Upper lobe of left lung (tissue), 6 donors: Measurements from ENCODE around the gene ITPKB. TPM values are rescaled to one million over a fixed set of nuclear protein-coding genes. Genes with fewer than 3 reads are reported as not detected.

Experiments
- ATAC-seq, 2 donors: fragments of 200-7000 bp; cut with Tn5 transposase; one replicate each; pipeline ENCODE4 v1.9.1; 2022; ENCODE audit warnings: mild to moderate bottlenecking in 2 of 2, moderate library complexity in 2 of 2; ENCODE audit not compliant: low FRiP score in 2 of 2
- DNase-seq, 2 donors: peaks; one replicate each; pipeline ENCODE4 v3.0.0-alpha.2; 2019 to 2020
- H3K27ac ChIP-seq, 4 donors: fragments of 200-600 bp; sonication (generic); one replicate each; pipeline ENCODE4 v1.5.1; 2016 to 2019
- H3K27me3 ChIP-seq, 4 donors: fragments of 200-600 bp; sonication (generic); one replicate each; pipeline ENCODE4 v1.5.1; 2017 to 2019
- H3K36me3 ChIP-seq, 4 donors: fragments of 200-600 bp; sonication (generic); one replicate each; pipeline ENCODE4 v1.5.1; 2016 to 2019
- H3K4me1 ChIP-seq, 4 donors: fragments of 200-600 bp; sonication (generic); one replicate each; pipeline ENCODE4 v1.5.1; 2018 to 2019
- H3K4me3 ChIP-seq, 4 donors: fragments of 200-600 bp; sonication (generic); one replicate each; pipeline ENCODE4 v1.5.1; 2017 to 2019; ENCODE audit warnings: mild to moderate bottlenecking in 2 of 4, moderate library complexity in 1 of 4
- H3K9me3 ChIP-seq, 4 donors: fragments of 200-600 bp; sonication (generic); one replicate each; pipeline ENCODE4 v1.5.1; 2018 to 2019
- EP300 ChIP-seq, 4 donors: sonication (generic); formaldehyde crosslinking; IDR thresholded peaks; one replicate each; pipeline ENCODE4 v1.5.1; 2017; ENCODE audit warnings: antibody characterized with exemption in 4 of 4, control low read depth in 2 of 4
- POLR2A ChIP-seq, 4 donors: fragments of 450-650 bp; IDR thresholded peaks; one replicate each; pipeline ENCODE4 v1.5.1; 2016 to 2017; ENCODE audit warnings: antibody characterized with exemption in 4 of 4, mild to moderate bottlenecking in 2 of 4
- POLR2AphosphoS5 ChIP-seq, 2 donors: sonication (generic); formaldehyde crosslinking; IDR thresholded peaks; one replicate each; pipeline ENCODE4 v1.5.1; 2017; ENCODE audit warnings: antibody characterized with exemption in 2 of 2
- WGBS, 2 donors: methylation state at CpG; one replicate each; pipeline ENCODE4 v1.1.5; 2017 to 2018; 5-methylcytosine and 5-hydroxymethylcytosine counted together
- total RNA-seq, 6 donors: library from RNA; depleted of rRNA in 4 of 6; stranded (reverse); fragments of >200 nt in 4 of 6; gene quantifications; one replicate each; pipeline versions ENCODE4 v1.1.0 to v1.2.1, GENCODE V29; 2016 to 2021
- TF ChIP-seq, protein P1 (sequence below), 6 experiments: fragments of 450-650 bp in 4 of 6; fragments of 200-600 bp in 2 of 6; sonication (generic) in 2 of 6; IDR thresholded peaks; one replicate each; pipeline ENCODE4 v1.5.1; 2016 to 2019; ENCODE audit warnings: antibody characterized with exemption in 6 of 6
- donor health status: DM: no; HTN: no; CAD: no; lungs with moderate emphysema.
- donor health status: DM: no; HTN: yes; CAD: no; lungs with severe emphysema.

ITPKB gene
- total RNA-seq, 6 donors from 2014 or later, result 19.8 to 62.9 (median 45.8) TPM

DNA sequence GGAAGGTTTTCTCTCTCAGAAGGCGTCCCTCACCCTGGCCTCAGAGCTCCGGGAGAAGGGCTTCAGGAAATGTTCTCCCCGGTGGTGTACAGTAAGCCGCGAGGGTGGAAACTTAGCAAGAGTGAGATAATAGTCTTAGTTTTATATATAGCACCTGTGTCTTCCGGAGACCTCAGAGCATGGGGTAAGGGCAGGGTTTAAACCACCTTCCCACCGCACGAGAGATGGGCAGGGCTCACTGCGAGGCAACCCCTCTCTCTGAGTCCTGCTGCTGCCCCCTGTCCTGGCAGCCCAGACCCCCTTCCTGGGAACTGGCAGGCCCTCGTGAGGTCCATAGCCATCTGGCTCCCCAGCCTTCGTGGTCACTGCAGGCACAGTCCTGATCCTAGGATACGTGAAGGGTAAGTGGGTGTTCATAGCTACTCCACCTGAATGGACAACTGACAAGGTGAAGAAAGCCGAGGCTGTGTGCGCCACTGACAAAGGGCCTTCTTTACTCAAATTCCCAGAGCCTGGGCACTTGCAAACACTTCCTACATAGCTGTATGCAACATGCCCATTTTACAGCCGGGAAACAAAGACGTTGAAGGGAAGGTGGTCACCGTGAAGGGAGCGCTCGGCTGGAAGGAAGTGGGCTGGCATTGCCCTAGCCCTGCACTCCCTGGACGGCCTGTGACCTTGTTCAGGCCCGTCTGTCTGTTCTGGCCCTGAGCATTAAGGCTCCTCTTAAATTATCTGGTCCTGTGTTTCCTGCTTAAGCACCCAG lies 26.9 kb downstream of the ITPKB start:
- Histone ChIP-seq H3K9me3 (no peaks in the 10 kb centered on the region), H3K4me1 (peaks cover 36 to 54% (median 48%) of the 10 kb centered on the region in 4 donors), H3K27ac (peak overlapping the region in 3 of 4 donors; percentile 47 to 65 (median 60)), H3K27me3 (no peaks in the 10 kb centered on the region), H3K36me3 (no peaks in the 10 kb centered on the region), H3K4me3 (no peak overlapping the region)
- TF ChIP-seq EP300 (IDR thresholded peaks at IDR 0.05), result no peak
- no peak for TF ChIP-seq POLR2A (IDR thresholded peaks at IDR 0.05)
- no peak for TF ChIP-seq POLR2AphosphoS5 (IDR thresholded peaks at IDR 0.05)
- TF ChIP-seq, protein P1, sequence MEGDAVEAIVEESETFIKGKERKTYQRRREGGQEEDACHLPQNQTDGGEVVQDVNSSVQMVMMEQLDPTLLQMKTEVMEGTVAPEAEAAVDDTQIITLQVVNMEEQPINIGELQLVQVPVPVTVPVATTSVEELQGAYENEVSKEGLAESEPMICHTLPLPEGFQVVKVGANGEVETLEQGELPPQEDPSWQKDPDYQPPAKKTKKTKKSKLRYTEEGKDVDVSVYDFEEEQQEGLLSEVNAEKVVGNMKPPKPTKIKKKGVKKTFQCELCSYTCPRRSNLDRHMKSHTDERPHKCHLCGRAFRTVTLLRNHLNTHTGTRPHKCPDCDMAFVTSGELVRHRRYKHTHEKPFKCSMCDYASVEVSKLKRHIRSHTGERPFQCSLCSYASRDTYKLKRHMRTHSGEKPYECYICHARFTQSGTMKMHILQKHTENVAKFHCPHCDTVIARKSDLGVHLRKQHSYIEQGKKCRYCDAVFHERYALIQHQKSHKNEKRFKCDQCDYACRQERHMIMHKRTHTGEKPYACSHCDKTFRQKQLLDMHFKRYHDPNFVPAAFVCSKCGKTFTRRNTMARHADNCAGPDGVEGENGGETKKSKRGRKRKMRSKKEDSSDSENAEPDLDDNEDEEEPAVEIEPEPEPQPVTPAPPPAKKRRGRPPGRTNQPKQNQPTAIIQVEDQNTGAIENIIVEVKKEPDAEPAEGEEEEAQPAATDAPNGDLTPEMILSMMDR (IDR thresholded peaks at IDR 0.05), result no peak
- no peak for DNase-seq
- 49 to 55% methylated on average over 18 to 20 of the region's 21 CpGs for WGBS, 2 donors
- no peak for ATAC-seq

DNA sequence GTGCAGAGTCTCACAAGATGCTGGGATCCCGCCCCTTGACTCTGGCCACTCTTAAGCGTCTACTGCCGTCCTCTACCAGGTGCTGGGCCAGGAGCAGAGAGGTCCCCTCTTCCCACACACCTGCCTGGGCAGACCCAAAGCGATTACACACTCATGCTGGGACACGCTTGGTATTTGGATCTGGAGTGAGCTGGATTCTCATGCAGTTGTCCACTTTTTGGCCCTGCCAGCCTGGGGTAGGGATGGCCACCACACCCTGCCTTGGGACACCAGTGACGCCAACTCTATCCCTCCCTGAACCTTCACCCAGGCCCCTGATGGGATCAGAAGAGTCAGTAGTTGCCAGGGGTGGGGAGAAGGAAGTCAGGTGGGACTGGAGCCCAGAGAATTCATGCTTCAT lies 28.6 kb downstream of the ITPKB start:
- Histone ChIP-seq H3K27me3 (no peaks in the 10 kb centered on the region), H3K4me3 (no peak overlapping the region), H3K4me1 (peaks cover 36 to 55% (median 43%) of the 10 kb centered on the region in 4 donors), H3K27ac (peak overlapping the region in 2 of 4 donors; percentile 27 to 53), H3K9me3 (no peaks in the 10 kb centered on the region), H3K36me3 (no peaks in the 10 kb centered on the region)
- ATAC-seq, result no peak
- WGBS, 2 donors, result 91 to 97% methylated on average over 3 to 6 of the region's 6 CpGs
- TF ChIP-seq EP300 (IDR thresholded peaks at IDR 0.05) (no peak), POLR2AphosphoS5 (IDR thresholded peaks at IDR 0.05) (no peak), POLR2A (IDR thresholded peaks at IDR 0.05) (no peak)
- TF ChIP-seq, protein P1 (IDR thresholded peaks at IDR 0.05), result no peak
- no peak for DNase-seq

DNA sequence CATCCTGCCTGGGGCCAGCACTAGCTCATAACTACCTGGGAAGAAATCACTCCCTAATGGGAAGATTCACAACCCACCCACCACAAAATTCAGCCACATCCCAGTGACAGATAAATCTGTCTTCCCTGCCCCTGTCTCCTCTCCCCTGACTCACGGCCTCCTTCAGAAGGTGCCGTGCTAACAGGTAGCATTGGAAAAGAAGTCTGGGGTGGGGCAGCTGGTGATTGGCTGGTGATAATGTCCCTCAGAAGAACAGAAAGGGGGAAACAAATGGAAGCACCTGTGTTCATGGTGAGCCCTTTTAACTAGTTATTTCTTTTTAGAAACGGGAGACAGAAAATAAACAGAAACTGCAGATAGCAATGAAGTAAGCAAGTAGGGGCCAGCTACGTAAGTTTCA lies 29.1 kb downstream of the ITPKB start:
- H3K27ac ChIP-seq, result peak overlapping the region in 3 of 4 donors; percentile 52 to 79 (median 64)
- TF ChIP-seq, protein P1 (IDR thresholded peaks at IDR 0.05), result no peak
- TF ChIP-seq EP300 (IDR thresholded peaks at IDR 0.05) (no peak), POLR2AphosphoS5 (IDR thresholded peaks at IDR 0.05) (no peak), POLR2A (IDR thresholded peaks at IDR 0.05) (no peak)
- no peaks in the 10 kb centered on the region for H3K9me3 ChIP-seq
- no peaks in the 10 kb centered on the region for H3K36me3 ChIP-seq
- H3K4me3 ChIP-seq, result no peak overlapping the region
- no peak for ATAC-seq
- no peaks in the 10 kb centered on the region for H3K27me3 ChIP-seq
- DNase-seq, result no peak
- H3K4me1 ChIP-seq, result peaks cover 36 to 55% (median 43%) of the 10 kb centered on the region in 4 donors
- 79 to 83% methylated on average over 4 of the region's 4 CpGs for WGBS, 2 donors

DNA sequence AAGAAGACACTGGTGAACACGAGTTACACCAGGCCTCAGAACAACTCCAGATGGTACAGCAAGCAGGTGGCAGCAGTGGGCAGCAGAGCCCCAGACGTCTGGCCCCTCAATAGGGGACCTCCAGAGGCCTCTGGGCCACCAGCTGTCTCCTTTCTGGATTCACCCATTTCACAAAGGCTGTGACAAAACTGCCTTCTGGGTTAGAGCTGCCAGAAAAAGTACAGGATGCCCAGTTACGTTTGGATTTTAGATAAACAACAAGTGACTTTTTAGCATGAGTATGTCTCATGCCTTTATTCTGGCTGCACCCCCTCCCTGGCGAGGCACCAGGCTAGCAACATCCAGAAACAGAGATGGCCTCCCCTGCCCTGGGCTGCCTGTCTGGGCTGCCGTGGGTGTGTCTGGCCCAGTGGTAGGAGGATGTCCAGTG lies 30.1 kb downstream of the ITPKB start:
- Histone ChIP-seq H3K27ac (peak overlapping the region; percentile 52 to 79 (median 59)), H3K4me3 (no peak overlapping the region), H3K9me3 (no peaks in the 10 kb centered on the region), H3K27me3 (no peaks in the 10 kb centered on the region), H3K4me1 (peaks cover 39 to 60% (median 47%) of the 10 kb centered on the region in 4 donors), H3K36me3 (no peaks in the 10 kb centered on the region)
- no peak for DNase-seq
- 39 to 50% methylated on average over 5 of the region's 5 CpGs for WGBS, 2 donors
- ATAC-seq, result peak; percentile 4 to 55
- TF ChIP-seq EP300 (IDR thresholded peaks at IDR 0.05) (no peak), POLR2AphosphoS5 (IDR thresholded peaks at IDR 0.05) (no peak), POLR2A (IDR thresholded peaks at IDR 0.05) (no peak)
- TF ChIP-seq, protein P1 (IDR thresholded peaks at IDR 0.05), result no peak
